ENCODE data around the gene GPRIN3.
"Not testable (repeated sequence)": the region's sequence is repeated elsewhere in the genome, so short reads cannot be mapped to it uniquely, and the experiment has no call there.

The GPRIN3 gene

GRCh38 chr4:89319756-89320155 lies 12.2 kb upstream of the GPRIN3 start:
- TF ChIP-seq CTCF (IDR thresholded peaks at IDR 0.05; ENCODE audit: control insufficient read depth, insufficient read depth, low read depth, low read length, missing control alignments), result no peak
- no peak for DNase-seq (ENCODE audit: low read depth)
- H3K4me3 ChIP-seq (ENCODE audit: control insufficient read depth, low read depth, low read length), result no peak overlapping the region

- no peak for TF ChIP-seq CTCF (IDR thresholded peaks at IDR 0.05; ENCODE audit: control insufficient read depth, insufficient read depth, low read depth, low read length, missing control alignments)
- DNase-seq (ENCODE audit: low read depth), result no peak
- H3K4me3 ChIP-seq (ENCODE audit: control insufficient read depth, low read depth, low read length), result no peak overlapping the region
Observed at GRCh38 chr4:89316931-89317366, 9.3 kb upstream of the GPRIN3 start.

GRCh38 chr4:89316211-89316610 lies 8.6 kb upstream of the GPRIN3 start:
- DNase-seq (ENCODE audit: low read depth), result no peak
- TF ChIP-seq CTCF (IDR thresholded peaks at IDR 0.05; ENCODE audit: control insufficient read depth, insufficient read depth, low read depth, low read length, missing control alignments), result no peak
- H3K4me3 ChIP-seq (ENCODE audit: control insufficient read depth, low read depth, low read length), result no peak overlapping the region

GRCh38 chr4:89314291-89314690 lies 6.7 kb upstream of the GPRIN3 start:
- H3K4me3 ChIP-seq (ENCODE audit: control insufficient read depth, low read depth, low read length), result no peak overlapping the region
- TF ChIP-seq CTCF (IDR thresholded peaks at IDR 0.05; ENCODE audit: control insufficient read depth, insufficient read depth, low read depth, low read length, missing control alignments), result no peak
- DNase-seq (ENCODE audit: low read depth), result no peak

- DNase-seq (ENCODE audit: low read depth), result no peak
- no peak overlapping the region for H3K4me3 ChIP-seq (ENCODE audit: control insufficient read depth, low read depth, low read length)
Observed at GRCh38 chr4:89312066-89312465, 4.5 kb upstream of the GPRIN3 start.

GRCh38 chr4:89311433-89311832 lies 3.8 kb upstream of the GPRIN3 start:
- H3K4me3 ChIP-seq (ENCODE audit: control insufficient read depth, low read depth, low read length), result no peak overlapping the region
- no peak for TF ChIP-seq CTCF (IDR thresholded peaks at IDR 0.05; ENCODE audit: control insufficient read depth, insufficient read depth, low read depth, low read length, missing control alignments)
- no peak for DNase-seq (ENCODE audit: low read depth)

More at GRCh38 chr4:89312066-89312465, 4.5 kb upstream of the GPRIN3 start:
- no peak for TF ChIP-seq CTCF (IDR thresholded peaks at IDR 0.05; ENCODE audit: control insufficient read depth, insufficient read depth, low read depth, low read length, missing control alignments)

GRCh38 chr4:89309154-89309553 lies 1.6 kb upstream of the GPRIN3 start:
- not testable (repeated sequence) for DNase-seq (ENCODE audit: low read depth); H3K4me3 ChIP-seq (ENCODE audit: control insufficient read depth, low read depth, low read length)
